NCI-H1694 treated with DMSO at 0.1 percent for 48 hours (cell line): ENCODE data around the gene CRK.
"Not testable (repeated sequence)": the region's sequence is repeated elsewhere in the genome, so short reads cannot be mapped to it uniquely, and the experiment has no call there.

Experiments
- DNase-seq: peaks from one replicate; lab custom pipeline; 2025; lab: John Stamatoyannopoulos, UW

Gene CRK

DNA sequence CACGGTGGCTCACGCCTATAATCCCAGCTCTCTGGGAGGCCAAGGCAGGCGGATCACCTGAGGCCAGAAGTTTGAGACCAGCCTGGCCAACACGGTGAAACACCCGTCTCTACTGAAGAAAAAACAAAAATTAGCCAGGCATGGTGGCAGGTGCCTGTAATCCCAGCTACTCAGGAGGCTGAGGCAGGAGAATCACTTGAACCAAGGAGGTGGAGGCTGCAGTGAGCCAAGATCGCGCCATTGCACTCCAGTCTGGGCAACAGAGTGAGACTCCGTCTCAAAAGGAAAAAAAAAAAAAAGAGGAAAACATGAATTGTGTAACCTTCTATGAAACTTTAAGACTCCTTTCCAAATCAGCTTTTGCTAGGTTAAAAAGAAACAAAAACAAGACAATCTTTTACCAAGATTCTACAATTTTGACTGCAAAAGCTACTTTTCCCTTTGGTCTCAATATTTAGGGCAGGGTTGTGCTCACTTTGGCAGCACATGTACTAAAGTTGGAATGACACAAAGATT, 69.3 kb downstream of the CRK start:
- not testable (repeated sequence) for DNase-seq

DNA sequence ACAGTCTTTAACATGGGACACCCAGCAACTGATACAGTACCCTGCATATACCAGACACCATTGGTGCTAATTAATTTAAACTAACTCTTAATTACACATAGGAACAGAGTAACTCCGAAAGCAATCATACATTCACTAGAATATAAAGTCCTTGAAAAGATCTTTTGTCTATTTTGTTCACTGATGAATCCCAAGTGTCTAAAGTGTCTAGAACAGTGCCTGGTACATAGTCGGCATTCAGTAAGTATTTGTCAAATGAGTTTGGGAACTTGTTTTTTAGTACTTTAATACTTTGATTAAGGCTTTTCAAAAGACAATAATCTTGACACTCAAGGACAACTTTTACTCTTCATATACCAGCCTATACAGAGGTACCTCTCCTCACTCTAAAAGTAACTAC, 69.8 kb downstream of the CRK start:
- no peak for DNase-seq

GRCh38 chr17:1385861-1386260, 70.2 kb downstream of the CRK start:
- DNase-seq: no peak

GRCh38 chr17:1384905-1385435, 71.1 kb downstream of the CRK start:
- no peak for DNase-seq

- no peak for DNase-seq
Observed at GRCh38 chr17:1379930-1380313, 76.1 kb downstream of the CRK start.

GRCh38 chr17:1379208-1379929, 76.7 kb downstream of the CRK start:
- DNase-seq: no peak

GRCh38 chr17:1378476-1378860, 77.6 kb downstream of the CRK start:
- DNase-seq: not testable (repeated sequence)

DNA sequence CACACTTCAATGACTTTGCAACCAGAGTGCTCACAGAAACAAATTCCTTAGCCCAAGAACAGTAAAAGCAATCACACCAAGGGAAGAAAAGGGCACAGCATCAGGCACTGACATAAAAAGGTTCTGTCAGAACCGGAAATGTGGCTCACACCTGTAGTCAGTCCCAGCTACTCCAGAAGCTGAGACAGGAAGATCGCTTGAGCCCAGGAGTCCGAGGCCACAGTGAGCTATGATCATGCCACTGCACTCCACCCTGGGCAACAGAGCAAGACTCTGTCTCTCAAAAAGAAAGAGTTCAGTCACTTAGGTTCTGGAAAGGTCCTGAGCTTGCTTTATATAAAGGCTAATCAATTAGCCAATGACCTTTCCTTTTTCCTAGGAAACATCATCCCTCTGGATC, 78.7 kb downstream of the CRK start:
- DNase-seq: no peak

GRCh38 chr17:1376061-1376460, 80.0 kb downstream of the CRK start:
- no peak for DNase-seq

GRCh38 chr17:1375615-1376014, 80.4 kb downstream of the CRK start:
- no peak for DNase-seq

GRCh38 chr17:1374431-1375177, 81.4 kb downstream of the CRK start:
- no peak for DNase-seq

DNA sequence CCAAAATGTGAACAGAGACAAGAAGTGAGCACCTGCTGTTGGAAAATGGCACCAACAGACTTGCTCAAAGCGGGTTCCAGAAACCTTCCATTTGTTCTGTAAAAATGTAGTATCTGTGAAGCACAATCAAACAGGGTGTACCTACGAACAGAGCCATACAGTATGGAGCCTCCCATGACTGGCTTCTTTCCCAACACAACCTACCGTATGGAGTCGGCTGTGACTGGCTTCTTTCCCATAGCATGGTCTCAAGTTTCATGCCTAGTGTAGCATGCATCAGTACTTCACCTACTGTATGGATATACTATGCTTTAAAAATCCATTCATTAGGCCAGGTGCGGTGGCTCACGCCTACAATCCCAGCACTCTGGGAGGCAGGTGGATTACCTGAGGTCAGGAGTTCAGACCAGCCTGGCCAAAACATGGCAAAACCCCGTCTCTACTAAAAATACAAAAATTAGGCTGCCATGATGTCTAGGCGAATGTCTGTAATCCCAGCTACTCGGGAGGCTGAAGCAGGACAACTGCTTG, 82.3 kb downstream of the CRK start:
- no peak for DNase-seq

GRCh38 chr17:1372618-1373017, 83.4 kb downstream of the CRK start:
- DNase-seq: no peak

- DNase-seq: no peak
Observed at GRCh38 chr17:1371893-1372590, 84.0 kb downstream of the CRK start.
